AG20443 (cell line): ENCODE results near the gene STRBP.

ENCODE experiments used
- DNase-seq: peaks from one replicate; pipeline ENCODE4 v3.0.0; 2012; ENCODE audit warnings: low spot score, mixed read lengths

Gene STRBP

DNA sequence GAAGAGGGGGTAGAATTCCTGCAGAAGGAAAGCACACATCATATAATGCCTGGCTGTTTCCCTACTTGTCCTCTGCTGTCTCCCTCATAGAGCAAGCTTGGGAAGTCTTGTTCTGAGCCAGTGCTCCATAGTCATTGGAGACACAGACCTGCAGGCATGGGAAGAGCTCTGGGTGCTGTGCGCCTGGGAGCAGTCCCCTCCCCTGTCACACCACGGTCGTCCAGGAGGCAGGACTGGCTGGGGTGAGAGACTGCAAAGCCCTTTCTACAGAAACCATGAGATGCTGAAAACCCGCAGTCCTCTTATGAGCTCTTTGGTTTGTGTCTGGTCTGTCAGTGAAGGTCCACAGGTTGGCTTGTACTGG is 170.3 kb downstream of the STRBP start:
- no peak for DNase-seq

DNA sequence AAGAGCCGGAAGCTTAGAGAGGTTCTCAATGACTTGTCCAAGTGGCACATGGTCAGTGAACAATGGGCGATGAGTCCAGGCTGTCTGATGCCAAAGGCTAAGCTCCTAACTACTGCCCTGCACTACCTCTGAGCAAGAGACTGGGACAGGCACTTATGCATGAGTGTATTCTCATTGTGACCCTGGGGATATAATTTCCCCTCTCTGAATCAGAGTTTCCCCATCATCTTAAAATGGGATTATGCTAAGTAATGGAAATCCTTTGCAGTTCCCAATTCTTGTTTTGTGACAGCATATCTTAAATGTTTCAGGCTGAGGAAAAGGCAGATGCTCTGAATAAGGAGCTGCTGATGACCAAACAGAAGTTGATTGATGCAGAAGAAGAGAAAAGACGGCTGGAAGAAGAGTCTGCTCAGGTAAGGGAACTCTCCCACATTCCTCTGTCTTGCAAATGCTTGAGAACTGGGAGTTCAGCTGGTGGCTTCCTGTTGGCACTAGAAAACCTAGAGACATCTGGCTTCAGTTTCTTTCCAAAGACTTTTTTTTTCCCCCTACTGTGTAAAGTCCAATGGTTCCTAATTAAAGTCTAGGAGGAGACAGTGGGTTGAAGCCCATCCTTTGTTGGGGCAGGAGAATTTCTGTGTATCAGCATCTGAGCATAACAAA is 170.8 kb downstream of the STRBP start:
- DNase-seq = no peak

DNA sequence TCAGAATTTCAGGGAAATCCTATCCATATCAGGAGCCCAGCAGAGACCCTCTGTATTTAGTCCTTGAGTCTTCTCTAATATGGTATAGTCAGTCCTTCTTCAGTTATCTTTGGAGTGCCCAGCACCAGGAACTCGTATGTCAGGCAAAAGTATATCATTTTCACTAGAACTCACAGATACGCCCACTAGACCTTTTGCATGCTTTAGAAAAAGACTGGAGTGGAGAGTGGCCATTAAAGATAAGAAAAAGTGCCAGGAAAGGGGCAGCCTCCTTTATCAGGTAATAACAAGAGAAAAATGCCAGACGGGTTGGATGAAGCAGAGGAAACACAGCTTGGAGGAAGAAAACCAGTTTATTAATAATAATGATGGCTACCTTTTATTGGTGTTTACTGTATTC is 171.4 kb downstream of the STRBP start:
- DNase-seq = no peak

DNA sequence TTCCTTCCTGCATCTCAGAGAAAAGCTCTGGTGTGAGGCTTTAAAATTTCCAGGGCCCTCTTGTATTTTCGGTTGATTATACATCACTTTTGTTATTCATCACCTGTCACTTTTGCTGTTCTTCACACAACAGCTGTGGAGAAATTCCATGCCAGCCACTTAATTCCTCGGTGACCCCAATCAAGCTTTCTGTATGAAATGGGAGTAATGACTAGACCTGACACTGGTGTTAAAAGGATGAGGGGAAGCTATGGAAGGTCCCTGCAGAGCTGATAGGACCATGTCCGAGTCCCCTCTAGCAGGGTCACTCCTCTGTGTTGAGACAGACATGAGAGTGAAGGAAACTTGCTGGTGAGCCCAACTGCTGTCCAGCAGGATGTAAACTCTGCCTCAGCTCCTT is 175.2 kb downstream of the STRBP start:
- DNase-seq = no peak

DNA sequence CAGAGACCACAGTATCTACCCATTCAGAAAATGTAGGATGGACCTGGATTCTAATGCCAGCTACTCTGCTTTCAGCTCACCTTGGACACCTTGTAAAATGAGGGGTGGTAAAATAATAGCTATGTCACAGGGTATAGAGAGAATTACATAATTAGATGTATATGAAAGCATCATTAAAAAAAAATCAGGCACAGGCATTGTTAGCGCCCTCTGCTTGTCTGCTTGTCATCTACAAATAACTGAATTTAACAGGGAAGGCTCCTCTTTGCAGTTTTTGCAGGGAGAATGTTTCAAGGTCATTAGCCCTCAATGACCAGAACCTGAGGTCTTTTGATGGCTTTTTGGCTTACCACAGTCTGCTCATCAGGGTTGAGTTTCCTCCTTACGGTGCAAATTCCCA is 176.9 kb downstream of the STRBP start:
- no peak for DNase-seq

DNA sequence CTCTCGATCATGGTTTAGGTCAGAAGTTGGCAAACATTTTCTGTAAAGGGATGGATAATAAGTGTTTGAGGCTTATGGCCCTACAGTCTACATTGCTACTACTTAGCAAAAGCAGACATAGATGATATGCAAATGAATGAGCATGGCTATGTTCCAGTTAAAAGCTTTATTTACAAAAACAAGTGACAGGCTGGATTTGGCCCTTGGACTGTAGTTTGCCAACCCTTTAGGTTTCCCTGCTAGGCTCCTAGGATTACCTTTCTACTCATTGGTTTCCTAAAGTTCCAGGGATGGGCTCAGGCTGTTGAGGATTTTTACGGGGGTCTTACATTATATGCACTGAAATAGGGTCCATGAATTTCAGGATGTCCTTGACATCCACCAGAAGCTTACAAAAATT is 177.4 kb downstream of the STRBP start:
- no peak for DNase-seq

DNA sequence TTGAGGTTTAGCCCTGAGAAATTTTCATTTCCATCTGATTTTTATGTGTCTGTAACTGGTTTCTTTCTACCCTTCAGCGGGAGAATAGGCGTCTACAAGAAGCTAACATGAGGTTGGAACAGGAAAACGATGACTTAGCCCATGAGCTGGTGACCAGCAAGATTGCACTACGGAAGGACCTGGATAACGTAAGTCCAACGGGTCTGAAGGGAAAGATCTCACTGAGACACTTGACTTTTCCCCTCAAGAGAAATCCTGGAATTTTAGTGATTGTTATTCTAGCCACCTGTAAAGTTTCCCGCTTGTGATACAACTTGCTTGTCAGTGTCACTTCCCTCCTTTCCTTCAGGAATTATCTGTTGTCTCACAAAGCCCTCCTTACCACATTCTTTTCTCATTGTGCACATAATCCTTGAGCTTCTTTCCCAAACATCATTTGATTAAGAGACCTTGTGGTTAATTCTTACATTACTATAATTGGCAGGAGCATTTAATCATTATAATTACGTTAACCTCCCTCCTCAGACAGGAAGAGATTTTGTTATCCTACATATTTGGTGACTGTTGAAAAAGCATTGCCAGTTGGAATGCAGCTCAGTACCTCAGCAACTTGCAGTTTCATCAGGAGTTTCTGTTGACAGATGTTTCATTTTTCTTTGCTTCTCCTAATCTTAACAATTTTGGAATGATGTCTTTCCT is 178.0 kb downstream of the STRBP start:
- DNase-seq = no peak

DNA sequence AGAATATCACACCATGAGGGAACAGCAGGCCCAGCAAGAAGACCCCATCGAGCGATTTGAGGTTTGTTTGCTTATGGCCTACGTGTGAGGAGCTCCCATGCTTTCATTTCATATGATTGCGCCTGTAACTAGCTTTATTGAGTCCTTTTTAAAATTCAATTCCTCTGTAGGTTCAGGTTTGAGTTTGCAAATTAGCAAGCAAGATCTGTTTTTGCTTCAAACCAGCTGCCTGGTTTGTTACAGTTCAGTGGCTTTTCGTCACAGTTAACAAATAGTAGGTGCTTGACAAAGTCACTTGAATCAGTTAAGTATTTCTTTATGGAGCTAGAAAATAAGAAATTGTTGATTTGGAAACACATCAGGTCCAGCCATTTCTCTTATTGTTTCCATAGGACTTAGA is 178.6 kb downstream of the STRBP start:
- no peak for DNase-seq

DNA sequence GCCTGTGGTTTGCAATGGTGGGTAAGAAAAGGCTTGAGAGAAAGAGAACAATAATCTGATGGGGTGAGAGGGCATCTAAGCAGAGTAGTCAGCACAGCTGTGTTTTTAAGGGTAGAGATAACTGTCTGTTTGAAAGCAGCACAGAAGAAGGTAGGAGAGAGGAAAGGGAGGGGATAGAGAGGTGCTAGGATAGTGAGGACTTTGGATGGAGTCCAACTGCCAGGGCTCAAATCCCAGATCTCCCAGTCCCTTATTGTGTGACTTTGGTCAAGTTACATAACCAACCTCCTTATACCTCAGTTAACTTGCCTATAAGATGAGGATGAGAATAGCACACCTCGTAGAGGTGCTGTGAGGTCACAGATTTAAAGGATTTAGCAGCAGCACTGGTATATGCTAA is 179.3 kb downstream of the STRBP start:
- DNase-seq = no peak

DNA sequence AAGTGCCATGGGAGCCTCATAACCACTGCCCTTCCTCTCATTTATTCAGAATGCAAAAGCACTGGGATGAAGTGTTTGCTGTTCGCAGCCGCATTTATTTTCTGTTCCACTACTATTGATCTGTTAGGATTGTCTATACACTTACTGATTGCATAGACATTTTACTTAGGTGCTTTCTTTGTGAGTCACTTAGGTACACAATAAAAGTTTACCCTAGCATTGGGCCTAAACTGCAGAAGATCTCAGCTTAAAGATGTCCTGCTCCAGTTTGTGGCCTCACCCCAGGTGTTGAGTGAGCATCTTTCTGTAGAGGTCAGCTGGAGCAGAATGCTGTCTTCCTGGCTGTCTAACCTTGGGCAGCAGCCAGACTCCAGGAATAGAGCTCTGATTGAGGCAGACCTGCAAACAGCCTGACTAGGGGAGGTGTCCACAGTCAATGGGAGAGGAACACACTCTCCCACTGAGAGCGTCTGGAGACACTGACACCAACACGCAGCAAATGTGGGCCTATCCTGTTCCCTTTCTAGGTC is 181.0 kb downstream of the STRBP start:
- DNase-seq = no peak

DNA sequence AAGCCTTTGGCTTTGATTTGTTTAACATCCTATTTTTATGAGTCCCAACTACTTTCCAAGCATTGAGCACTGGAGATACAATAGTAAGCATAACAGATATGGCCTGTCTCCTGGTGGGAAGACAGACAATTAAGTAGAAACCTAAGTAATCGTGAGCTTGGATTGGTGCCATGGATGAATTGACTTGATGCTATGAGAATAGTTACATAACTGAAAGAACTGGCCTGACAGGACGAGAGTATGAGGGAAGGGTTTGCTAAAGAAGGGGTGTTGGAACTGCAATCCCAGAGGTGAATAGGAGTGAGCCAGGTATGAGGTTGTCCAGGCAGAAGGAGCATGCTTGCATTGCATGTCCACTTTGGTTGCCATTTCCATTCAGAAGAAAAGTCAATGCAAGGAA is 182.5 kb downstream of the STRBP start:
- no peak for DNase-seq

DNA sequence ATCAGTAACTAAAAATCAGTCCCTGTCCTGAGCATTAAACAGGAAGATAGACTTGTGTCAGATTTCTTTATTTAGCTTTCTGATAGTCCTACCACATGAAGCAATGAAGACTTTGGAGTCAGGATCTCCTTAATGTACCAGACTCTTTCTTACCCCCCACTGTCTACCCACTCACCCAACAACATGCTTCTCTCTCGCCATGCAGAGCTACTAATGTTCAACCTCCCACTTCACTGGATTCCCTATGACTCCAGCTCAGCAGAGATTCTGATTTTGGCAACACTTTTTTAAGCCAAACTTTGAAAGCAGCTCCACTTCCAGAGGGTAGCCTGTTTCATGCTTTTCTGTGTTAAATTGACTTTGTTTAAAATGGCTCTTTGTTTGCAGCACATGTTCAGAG is 184.1 kb downstream of the STRBP start:
- DNase-seq = no peak

DNA sequence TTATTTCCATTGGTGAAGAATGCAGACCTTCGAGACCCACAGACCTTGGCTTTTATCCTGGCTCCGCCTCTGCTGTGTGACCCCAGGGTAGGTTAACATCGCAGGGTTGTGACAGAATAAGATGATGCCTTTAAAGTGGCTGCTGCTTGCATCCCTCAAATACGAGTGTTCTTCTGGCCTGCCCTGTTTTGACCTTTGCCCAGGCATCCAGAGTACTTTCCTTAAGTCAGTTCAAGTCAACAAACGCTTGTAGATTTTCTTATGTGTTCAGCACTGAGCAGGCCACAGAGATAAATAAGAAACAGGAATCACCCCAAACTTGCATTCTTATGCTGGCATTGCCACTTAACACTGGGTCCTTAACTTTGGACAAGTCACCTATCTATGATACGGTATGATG is 184.7 kb downstream of the STRBP start:
- no peak for DNase-seq

DNA sequence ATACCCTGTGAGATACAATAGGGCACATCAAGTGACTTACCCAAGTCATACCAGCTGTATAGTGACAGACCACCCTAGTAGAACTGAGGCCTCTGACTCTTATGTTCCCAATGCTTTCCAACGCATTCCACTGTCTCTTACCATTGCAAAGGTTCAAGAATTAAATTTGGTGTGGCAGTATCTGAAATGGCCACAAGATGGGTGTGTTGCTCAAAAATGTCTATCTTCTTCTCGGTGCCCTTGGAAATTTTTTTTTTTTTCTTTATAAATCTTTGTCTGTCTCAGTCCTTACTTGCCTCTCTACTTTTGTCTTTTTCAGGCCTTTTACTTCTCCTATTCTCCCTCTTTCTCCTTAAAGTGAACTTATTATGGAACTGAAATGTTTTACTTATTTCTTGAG is 186.6 kb downstream of the STRBP start:
- DNase-seq = peak; percentile 48

DNA sequence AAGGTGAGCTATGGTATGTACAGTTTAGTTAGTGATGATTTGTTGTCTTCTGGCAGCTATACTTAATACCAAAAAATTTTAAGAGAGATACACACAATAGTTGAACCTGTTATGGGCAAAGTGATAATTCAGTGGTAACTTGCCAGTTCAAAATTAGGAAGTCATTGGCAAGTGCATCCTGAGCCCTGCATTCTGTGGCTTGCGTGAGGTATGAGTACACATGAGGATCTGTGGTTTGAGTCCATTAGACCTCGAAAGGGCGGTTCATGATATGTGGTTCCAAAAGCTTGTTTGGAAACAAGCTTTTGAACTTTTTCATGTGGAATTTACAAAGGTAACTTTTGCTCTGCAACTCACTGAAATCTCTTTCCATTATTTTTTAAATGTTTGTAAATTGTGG is 187.9 kb downstream of the STRBP start:
- no peak for DNase-seq

DNA sequence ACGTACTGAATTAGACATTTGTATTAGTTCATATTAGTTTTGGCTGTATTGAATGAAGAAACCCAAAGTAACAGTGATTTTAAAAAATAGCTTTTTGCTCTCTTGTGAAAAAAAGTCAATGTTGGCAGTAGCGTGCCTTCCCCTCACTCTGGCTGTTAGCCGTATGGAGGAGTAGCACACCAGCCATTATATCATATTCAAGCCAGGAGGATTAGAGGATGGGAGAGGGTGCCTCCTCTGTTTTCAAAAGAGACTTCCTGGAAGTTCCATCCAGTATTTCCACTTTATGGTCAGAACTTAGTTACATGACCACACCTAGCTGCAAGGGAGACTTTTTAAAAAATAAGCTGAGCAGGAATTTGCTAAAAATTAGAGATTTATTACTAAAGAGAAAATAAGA is 193.8 kb downstream of the STRBP start:
- no peak for DNase-seq

DNA sequence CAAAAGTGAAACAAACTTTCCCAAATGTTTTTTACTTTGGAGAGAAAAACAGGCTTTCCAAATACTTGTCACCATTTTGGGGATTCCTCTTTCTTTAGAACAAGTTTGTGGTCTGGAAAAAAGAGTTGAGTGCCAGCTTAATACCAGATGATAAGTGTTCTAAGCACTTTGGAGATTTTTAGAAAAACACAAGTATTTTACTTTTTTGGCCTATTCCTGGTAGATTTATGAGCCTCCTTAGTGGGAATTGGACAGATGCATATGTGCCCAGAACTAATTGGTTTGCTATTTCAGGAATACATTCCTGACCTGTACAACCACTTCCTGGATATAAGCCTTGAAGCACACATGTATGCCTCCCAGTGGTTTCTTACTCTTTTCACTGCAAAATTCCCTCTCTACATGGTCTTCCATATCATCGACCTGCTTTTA is 194.4 kb downstream of the STRBP start:
- DNase-seq = peak; percentile 56

DNA sequence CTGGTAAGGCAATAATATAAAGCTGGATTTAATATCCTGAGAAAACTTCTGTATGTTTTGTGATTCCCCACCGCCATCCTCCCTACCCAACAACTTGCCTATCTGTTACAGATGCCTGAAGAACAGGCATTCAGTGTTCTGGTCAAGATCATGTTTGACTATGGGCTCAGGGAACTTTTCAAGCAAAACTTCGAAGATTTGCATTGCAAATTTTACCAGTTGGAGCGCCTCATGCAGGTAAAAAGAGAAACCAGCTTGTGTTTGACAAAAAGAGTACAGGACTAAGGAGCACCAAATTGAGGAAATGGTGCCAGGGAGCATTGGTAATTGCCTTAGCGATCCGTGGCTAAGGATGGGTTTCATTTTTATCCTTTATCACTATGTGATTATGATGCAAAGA is 194.9 kb downstream of the STRBP start:
- DNase-seq = no peak

DNA sequence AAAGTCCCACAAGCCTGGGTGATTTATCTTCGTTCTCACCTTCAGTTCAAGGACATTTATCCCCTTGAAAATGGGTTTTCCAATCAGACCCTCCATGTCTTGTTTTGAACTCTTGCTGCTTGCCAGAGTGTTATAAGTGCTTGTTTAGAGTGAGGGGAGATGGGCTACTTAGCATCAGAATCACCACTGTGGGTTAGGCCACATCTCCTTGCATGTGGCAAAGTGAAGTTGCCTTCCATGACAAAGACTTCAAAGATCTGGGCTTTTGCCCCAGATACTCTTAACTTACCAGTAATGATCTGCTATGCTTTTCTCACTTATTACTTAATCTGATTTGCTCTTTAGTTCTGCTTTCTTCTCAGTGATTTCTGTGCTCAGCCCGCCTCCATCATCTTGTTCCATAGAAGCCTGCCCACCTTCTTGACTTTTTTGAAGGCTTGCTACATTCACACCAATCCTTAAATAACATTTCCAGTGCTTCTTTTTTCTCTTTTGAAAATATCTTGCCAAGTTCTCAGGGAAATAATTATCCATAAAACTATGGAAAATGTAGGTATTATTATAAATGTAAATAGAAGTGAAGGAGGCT is 195.9 kb downstream of the STRBP start:
- no peak for DNase-seq
